ENCODE results near the gene RORC. TPM values are rescaled to one million over a fixed set of nuclear protein-coding genes. Genes with fewer than 3 reads are reported as not detected.

The RORC gene
- total RNA-seq, 6 donors from 2014 or later, result 10.3 to 46.2 (median 24.1) TPM

DNA sequence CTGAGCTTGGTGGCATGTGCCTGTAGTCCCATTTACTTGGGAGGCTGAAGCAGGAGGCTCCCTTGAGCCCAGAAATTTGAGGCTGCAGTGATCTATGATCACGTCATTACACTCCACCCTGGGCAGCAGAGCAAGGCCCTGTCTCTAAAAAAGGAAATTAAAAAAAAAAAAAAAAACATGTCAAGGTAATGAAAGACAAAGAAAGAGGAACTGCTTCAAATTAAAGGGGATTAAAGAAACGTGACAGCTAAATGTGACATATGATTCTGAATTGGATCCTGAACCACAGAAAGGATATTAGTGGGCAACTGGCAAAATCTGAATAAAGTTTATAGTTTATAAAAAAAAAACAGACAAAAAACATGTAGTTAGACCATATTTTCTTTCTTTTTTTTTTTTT, 11.8 kb upstream of the RORC start:
- ATAC-seq (ENCODE audit: low FRiP score in 2 of 2) (no peak), DNase-seq (no peak)
- Histone ChIP-seq H3K4me3 (no peak overlapping the region), H3K9me3 (no peaks in the 10 kb centered on the region), H3K27me3 (peaks cover 0 to 15% (median 9%) of the 10 kb centered on the region in 4 donors), H3K4me1 (peaks cover 18 to 25% (median 23%) of the 10 kb centered on the region in 4 donors), H3K36me3 (no peaks in the 10 kb centered on the region), H3K27ac (no peak overlapping the region)
- TF ChIP-seq EP300 (IDR thresholded peaks at IDR 0.05) (no peak), POLR2A (IDR thresholded peaks at IDR 0.05) (no peak), POLR2AphosphoS5 (IDR thresholded peaks at IDR 0.05) (no peak)
- TF ChIP-seq, protein P1, sequence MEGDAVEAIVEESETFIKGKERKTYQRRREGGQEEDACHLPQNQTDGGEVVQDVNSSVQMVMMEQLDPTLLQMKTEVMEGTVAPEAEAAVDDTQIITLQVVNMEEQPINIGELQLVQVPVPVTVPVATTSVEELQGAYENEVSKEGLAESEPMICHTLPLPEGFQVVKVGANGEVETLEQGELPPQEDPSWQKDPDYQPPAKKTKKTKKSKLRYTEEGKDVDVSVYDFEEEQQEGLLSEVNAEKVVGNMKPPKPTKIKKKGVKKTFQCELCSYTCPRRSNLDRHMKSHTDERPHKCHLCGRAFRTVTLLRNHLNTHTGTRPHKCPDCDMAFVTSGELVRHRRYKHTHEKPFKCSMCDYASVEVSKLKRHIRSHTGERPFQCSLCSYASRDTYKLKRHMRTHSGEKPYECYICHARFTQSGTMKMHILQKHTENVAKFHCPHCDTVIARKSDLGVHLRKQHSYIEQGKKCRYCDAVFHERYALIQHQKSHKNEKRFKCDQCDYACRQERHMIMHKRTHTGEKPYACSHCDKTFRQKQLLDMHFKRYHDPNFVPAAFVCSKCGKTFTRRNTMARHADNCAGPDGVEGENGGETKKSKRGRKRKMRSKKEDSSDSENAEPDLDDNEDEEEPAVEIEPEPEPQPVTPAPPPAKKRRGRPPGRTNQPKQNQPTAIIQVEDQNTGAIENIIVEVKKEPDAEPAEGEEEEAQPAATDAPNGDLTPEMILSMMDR (IDR thresholded peaks at IDR 0.05), result no peak
- WGBS, 2 donors, result 78 to 79% methylated on average over 2 of the region's 2 CpGs

DNA sequence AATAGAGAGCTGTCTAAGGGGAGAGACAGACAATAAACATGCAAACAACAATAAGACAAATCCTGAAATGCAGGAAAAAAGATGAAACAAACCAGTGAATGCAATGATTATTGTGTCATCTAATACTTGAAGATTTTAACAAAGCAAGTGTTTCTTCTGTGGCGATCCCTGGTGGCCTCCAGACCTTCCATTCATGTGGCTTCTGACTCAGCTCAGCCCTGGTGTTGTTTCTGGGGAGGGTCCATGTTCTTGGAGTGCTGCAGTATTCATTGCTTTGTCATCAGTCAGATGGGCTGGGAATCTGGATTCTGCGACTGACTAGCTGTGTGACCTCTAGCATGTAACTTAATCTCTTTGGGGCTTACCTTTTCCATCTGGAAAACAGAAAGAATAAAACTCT, 9.5 kb upstream of the RORC start:
- WGBS, 2 donors, result 86 to 98% methylated on average over 2 of the region's 2 CpGs
- Histone ChIP-seq H3K27ac (no peak overlapping the region), H3K4me1 (peaks cover 24 to 37% (median 32%) of the 10 kb centered on the region in 4 donors), H3K9me3 (no peaks in the 10 kb centered on the region), H3K36me3 (no peaks in the 10 kb centered on the region), H3K27me3 (peaks cover 0 to 25% (median 14%) of the 10 kb centered on the region in 4 donors), H3K4me3 (no peak overlapping the region)
- DNase-seq, result no peak
- no peak for ATAC-seq (ENCODE audit: low FRiP score in 2 of 2)
- TF ChIP-seq POLR2AphosphoS5 (IDR thresholded peaks at IDR 0.05) (no peak), EP300 (IDR thresholded peaks at IDR 0.05) (no peak), POLR2A (IDR thresholded peaks at IDR 0.05) (no peak)
- TF ChIP-seq, protein P1 (IDR thresholded peaks at IDR 0.05), result no peak

DNA sequence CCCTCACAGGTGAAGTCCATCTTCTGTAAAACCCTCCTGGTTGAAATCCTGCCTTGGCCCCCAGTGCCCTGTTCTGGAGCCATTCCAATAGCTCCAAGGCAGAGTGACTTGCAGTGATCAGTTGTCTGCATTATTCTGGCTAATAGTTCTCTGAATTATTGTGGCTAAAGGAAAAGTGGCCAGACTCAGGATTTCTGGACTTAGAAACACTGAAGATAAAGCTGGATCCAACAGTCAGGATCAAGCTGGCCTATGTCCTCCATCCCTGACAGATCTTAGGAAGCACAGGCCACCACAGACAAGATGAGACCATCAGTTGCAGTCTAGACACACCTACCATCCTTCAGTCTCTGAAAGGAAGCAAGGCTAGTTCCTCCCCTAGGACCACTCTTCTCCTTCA, 8.8 kb upstream of the RORC start:
- peak overlapping the region in 3 of 4 donors; percentile 34 to 74 (median 56) for H3K27ac ChIP-seq

DNA sequence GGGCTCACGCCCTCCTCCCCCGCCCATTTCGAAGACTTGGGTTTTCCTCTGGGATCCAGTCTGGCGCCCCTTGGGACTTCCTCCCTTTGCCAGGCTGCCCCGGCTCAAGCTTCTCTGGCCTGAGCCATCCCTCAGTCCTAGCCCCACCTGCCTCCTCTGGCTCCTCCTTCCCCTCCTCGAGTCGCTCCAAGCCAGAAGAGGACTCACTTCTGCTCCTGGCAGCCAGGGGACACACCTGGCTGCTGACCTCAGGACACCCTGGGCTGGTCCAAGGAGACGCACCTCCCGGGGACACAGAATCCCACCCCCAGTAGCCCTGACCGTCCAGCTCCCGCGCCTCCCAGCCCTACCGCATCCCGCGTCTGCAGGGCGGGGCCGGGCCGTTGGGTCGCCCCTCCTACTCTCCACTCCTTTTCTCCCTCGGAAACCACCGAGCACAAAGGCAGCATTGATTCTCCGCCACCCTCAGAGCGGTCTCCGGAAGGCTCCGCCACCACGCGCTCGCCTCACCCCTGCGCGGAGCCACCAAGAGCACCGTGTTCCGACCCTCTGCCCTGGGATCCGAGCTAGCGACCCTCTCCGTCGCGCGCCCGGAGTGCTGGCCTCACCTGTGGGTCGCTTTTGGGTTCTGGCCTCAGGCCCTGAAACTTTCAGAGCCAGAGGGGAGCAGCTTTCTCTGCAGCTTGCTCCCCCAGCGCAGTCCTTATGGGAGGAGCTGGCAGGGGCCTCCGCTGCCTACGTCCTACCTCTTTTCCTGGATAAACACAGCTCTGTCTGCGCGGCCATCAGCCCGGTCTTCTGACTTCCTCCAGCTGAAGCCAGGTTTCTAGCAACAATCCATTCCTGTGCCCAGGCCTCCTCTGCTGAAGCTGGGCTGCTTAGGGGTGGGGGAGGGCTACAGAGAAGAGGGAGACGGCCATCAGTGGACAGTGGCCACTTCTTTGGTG, 8.1 kb upstream of the RORC start, which contains the start of gene C2CD4D:
C2CD4D (minus strand) TSS at position 364 of the 947 bp plus-strand sequence. CDS start 831 bp downstream, outside the sequence.
- H3K27ac ChIP-seq, result peak within 1 kb of the TSS; percentile 34 to 74 (median 60)
- no peaks in the 10 kb centered on the region for H3K9me3 ChIP-seq
- peak; percentile 48 to 79 for ATAC-seq (ENCODE audit: low FRiP score in 2 of 2)
- TF ChIP-seq, protein P1 (IDR thresholded peaks at IDR 0.05), result peak in 2 of 6 experiments; percentile 16 to 19
- peak in 1 of 2 donors; percentile 59 for TF ChIP-seq POLR2AphosphoS5 (IDR thresholded peaks at IDR 0.05)
- no peak for TF ChIP-seq EP300 (IDR thresholded peaks at IDR 0.05)
- peak in 1 of 4 donors; percentile 62 for TF ChIP-seq POLR2A (IDR thresholded peaks at IDR 0.05)
- peak; percentile 73 to 91 for DNase-seq
- H3K36me3 ChIP-seq, result no peaks in the 10 kb centered on the region
- WGBS, 2 donors, result 4 to 5% methylated on average over 14 to 47 of the region's 47 CpGs
- H3K27me3 ChIP-seq, result peaks cover 0 to 25% (median 14%) of the 10 kb centered on the region in 4 donors
- H3K4me3 ChIP-seq, result peak within 1 kb of the TSS; percentile 0 to 56 (median 44)
- peaks cover 24 to 37% (median 32%) of the 10 kb centered on the region in 4 donors for H3K4me1 ChIP-seq

More for the DNA sequence above, 8.8 kb upstream of the RORC start:
- Histone ChIP-seq H3K27me3 (peaks cover 0 to 25% (median 14%) of the 10 kb centered on the region in 4 donors), H3K9me3 (no peaks in the 10 kb centered on the region), H3K4me3 (peak overlapping the region in 2 of 4 donors; percentile 52 to 56), H3K4me1 (peaks cover 24 to 37% (median 32%) of the 10 kb centered on the region in 4 donors), H3K36me3 (no peaks in the 10 kb centered on the region)
- DNase-seq, result no peak
- TF ChIP-seq POLR2A (IDR thresholded peaks at IDR 0.05) (no peak), POLR2AphosphoS5 (IDR thresholded peaks at IDR 0.05) (no peak), EP300 (IDR thresholded peaks at IDR 0.05) (no peak)
- TF ChIP-seq, protein P1 (IDR thresholded peaks at IDR 0.05), result no peak
- no peak for ATAC-seq (ENCODE audit: low FRiP score in 2 of 2)
